Measurements from ENCODE around the gene COL5A1.

DNA sequence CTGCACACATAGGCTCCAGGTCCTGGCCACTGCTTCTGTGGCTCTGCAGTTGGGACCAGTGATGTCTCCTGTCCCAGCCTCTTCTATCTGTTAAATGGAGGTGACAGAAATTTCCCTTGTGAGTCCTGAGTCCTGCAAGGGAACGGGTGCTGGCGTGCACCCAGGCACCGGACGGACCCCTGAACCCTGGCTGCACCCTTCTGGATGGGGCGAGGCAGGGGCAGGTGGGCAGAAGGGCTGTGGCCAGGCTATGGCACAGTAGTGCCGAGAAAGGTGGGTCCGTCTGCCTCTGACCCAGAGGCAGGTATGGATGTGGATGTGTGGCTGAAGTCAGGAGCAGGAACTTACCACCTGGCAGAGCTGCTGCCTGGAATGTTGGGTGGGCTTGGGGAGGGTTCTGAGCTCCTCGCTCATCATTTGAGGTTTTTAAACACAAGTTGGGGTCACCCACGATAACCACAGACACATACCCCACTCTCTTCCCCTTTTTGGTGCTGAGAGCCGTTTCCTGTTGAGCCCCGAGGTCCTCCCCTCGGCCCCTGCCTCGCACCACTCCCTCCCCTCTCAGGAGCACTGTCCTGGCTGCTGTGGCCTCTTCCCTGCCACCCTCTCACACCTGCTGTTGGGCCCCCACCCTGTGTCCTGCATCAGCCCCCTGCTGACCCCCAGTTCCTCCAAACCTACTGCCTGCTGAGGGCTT, 82.0 kb downstream of the COL5A1 start:
- no peak for TF ChIP-seq POLR2A (IDR thresholded peaks at IDR 0.05)
- TF ChIP-seq, protein P1, sequence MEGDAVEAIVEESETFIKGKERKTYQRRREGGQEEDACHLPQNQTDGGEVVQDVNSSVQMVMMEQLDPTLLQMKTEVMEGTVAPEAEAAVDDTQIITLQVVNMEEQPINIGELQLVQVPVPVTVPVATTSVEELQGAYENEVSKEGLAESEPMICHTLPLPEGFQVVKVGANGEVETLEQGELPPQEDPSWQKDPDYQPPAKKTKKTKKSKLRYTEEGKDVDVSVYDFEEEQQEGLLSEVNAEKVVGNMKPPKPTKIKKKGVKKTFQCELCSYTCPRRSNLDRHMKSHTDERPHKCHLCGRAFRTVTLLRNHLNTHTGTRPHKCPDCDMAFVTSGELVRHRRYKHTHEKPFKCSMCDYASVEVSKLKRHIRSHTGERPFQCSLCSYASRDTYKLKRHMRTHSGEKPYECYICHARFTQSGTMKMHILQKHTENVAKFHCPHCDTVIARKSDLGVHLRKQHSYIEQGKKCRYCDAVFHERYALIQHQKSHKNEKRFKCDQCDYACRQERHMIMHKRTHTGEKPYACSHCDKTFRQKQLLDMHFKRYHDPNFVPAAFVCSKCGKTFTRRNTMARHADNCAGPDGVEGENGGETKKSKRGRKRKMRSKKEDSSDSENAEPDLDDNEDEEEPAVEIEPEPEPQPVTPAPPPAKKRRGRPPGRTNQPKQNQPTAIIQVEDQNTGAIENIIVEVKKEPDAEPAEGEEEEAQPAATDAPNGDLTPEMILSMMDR (IDR thresholded peaks at IDR 0.05): no peak

Measured in esophagus squamous epithelium (tissue), 4 donors.